ENCODE results near the gene VWA5B2.

Gene VWA5B2

GRCh38 chr3:184229394-184230080, at the start of gene VWA5B2:
TSS of gene VWA5B2 (plus strand) at chr3:184229585. CDS start at chr3:184230529, 944 bp downstream.
- peak; percentile 90 for DNase-seq

- DNase-seq = peak; percentile 30
Measured at GRCh38 chr3:184180165-184180564, 49.2 kb upstream of the VWA5B2 start.

DNA sequence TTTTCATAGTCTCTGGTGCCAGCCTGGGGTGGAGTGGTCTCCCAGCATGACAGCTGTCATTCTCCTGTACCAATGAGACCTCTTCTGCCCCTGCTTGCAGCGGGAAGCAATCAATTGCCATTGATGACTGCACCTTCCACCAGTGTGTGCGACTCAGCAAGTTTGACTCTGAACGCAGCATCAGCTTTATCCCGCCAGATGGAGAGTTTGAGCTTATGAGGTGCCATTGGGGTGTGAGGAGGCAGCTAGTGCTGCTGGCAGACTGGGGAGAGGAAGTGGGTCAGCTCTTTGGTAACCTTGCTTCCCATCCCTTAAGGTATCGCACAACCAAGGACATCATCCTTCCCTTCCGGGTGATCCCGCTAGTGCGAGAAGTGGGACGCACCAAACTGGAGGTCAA, 47.8 kb upstream of the VWA5B2 start:
- peak; percentile 53 for DNase-seq

- DNase-seq = peak; percentile 34
Measured at GRCh38 chr3:184183679-184184078, 45.7 kb upstream of the VWA5B2 start.

GRCh38 chr3:184184546-184185230, 44.7 kb upstream of the VWA5B2 start:
- no peak for DNase-seq

DNA sequence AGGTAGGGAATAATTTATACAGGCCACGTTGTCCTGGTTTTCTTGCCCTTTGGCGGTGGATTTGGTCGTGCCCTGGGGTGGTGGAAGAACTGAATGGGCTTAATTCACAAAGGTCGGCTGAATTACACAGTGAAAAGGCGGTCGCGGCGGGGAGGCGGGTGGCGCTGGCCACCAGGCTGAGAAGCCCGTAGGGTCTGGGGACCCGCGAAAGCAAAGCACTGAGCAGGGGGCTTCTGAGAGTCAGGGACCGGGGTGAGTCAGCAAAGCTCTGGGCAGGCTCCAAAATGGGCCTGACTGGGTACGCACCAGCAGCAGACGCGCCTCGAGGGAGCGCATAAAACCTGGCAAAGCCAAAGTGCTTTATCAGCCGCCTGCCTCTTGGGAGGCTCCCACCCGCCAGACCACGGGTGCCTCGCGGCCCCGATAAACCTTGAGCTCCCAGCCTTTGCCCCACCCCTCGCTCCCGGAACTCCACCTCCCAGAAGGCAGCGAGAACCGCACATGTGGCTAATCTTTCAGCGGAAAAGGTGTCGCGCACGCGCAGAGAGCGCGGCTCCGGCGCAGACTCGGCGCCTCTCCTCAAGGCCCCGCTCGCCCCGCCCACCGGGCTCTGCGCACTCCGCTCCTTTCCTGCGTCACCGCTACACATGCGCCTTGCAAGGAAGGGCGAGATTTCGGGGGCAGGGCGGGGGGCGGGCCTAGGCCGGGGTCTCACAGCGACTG, 43.8 kb upstream of the VWA5B2 start:
- peak; percentile 100 for DNase-seq

DNA sequence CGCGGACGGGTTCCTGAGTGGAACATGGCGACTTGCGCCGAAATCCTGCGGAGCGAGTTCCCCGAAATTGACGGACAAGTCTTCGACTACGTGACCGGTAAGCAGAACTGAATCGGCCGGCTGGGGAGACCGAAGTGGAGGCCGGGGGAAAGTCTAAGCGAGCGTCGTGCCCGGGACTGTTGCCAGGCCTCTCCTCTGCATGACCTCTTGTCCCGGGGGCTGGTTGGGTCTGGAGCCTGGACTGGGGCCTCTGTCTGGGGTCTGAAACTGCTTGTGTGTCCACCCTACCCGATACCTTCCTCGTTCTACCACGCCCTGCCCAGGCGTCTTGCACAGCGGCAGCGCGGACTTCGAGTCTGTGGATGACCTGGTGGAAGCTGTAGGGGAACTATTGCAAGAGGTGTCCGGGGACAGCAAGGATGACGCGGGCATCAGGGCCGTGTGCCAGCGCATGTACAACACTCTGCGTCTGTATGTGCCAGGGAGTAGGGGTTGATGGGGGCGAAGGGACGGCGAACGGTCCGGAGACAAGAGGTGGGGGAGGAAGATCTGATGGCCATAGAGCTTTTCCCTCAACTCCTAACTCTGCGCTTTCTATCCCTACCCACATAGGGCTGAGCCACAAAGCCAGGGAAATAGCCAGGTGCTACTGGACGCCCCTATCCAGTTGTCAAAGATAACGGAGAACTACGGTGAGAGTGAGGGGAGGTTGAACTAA, 43.0 kb upstream of the VWA5B2 start, which contains the start of gene ABCF3:
Gene ABCF3, plus strand, starts transcription at position 16 of the 718 bp plus-strand sequence. Its CDS starts 9 bp downstream, at position 25.
- no peak for DNase-seq

- DNase-seq = no peak
Measured at GRCh38 chr3:184186902-184187207, 42.5 kb upstream of the VWA5B2 start.

DNA sequence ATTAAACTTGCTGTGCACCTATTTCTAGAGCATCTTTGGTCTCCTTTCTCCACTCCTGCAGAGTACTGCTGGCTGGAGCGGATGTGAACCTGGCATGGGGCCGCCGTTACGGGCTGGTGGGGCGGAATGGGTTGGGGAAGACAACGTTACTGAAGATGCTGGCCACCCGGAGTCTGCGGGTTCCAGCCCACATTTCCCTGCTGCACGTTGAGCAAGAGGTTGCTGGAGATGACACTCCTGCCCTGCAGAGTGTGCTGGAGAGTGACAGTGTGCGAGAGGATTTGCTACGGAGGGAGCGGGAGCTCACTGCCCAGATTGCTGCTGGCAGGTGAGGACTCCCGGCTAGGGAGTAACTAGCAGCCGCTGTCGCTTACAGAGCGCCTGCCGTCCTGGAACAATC, 41.3 kb upstream of the VWA5B2 start:
- no peak for DNase-seq

GRCh38 chr3:184189421-184189820, 40.0 kb upstream of the VWA5B2 start:
- no peak for DNase-seq

DNA sequence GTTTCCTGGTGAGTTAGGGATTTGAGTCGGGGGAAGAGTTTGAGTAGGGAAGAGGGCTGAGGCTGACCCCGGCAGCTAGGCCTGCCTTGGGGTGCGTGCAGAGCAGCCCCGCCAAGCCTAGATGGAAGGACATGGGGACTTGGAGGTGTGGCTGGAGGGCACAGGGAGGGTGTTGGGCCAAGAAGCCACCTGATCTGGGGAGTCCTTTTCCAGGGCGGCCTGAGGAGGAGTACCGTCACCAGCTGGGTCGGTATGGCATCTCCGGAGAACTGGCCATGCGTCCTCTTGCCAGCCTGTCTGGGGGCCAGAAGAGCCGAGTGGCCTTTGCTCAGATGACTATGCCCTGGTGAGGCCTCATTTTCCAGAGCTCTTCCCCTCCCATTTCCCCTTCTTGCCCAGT, 36.5 kb upstream of the VWA5B2 start:
- no peak for DNase-seq

- no peak for DNase-seq
Measured at GRCh38 chr3:184193991-184194539, 35.3 kb upstream of the VWA5B2 start.

DNA sequence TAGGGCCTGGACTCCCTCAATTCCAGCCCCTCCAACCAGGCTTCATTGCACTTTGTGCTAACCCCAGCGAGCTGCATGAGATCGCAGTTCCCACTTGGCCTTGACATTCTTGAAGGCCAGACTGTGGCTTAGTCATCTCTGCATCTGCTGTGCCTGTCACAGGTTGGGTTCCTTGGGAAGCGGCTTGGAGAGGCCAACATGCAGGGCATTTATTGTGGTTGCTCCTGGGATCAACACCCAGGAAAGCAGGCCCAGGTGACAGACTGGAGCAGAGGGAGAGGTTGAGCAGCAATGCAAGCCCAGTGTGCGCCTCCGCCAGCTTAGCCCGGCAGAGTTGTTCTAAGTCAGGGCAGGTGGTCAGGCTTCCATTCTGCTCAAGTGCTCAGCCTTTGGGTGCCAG, 32.8 kb upstream of the VWA5B2 start:
- no peak for DNase-seq

GRCh38 chr3:184198509-184198908, 30.9 kb upstream of the VWA5B2 start:
- DNase-seq = no peak

DNA sequence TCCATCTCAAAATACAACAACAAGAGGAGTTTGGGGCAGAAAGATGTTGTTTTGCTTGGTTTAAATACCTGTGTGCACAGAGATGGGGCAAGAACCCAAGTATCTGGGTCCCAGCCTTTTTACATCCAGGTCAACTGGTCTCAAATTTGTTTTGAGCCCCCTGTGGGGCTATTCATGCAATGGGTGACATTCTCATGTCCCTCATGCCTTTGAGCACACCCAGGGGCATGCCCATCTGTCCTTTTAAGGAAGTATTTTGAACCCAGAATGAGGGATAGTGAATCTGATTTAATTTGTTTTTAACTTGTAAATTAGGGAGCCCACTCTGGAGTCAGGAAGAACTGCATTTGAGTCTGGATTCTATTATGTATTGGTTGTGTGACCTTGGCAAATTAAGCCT, 28.6 kb upstream of the VWA5B2 start:
- DNase-seq = no peak

GRCh38 chr3:184203526-184203925, 25.9 kb upstream of the VWA5B2 start:
- DNase-seq = no peak

DNA sequence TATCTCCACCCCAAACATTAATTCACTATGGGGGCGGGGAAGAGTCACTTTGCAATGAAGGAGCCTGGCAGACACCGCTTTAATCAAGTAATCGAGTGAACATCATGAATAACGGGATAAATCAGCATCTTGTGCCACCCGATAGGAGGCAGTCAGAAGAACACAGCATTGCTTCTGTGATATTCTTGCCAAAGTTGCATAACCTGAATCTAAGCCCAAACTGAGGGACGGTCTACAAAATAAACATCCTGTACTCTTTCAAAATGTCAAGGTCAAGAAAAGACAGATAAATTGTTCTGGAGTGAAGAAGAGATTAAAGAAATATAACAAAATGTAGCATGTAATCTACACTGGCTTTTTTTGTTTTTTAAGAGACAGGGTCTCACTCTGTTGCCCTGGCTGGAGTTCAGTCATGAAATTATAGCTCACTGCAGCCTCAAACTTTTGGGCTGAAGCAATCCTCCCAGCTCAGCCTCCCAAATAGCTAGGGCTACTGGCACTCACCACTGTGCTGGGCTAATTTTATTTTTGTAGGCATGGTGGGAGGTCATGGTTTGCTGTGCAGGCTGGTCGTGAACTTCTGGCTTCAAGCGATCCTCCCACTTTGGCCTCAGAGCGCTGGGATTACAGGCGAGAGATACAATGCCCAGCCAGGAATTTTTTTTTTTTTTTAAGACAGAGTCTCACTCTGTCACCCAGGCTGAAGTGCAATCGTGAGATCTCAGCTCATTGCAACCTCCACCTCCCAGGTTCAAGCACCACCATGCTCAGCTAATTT, 20.1 kb upstream of the VWA5B2 start:
- DNase-seq = no peak

DNA sequence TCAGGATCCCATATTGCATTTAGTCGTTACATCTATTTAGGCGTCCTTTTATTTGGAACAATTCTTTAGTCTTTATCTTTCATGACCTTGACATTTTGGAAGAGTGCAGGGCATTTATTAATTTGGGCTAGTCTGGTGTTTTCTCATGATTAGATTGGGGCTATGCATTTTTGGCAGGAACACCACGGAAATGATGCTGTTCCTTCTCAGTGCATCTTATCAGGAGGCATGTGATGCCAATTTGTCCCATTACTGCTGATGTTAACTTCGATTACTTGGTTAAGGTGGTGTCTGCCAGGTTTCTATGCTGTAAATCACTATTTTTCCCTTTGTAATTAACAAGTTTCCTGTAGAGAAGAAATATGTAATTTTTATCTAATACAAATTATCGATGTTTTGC, 18.1 kb upstream of the VWA5B2 start:
- no peak for DNase-seq

DNA sequence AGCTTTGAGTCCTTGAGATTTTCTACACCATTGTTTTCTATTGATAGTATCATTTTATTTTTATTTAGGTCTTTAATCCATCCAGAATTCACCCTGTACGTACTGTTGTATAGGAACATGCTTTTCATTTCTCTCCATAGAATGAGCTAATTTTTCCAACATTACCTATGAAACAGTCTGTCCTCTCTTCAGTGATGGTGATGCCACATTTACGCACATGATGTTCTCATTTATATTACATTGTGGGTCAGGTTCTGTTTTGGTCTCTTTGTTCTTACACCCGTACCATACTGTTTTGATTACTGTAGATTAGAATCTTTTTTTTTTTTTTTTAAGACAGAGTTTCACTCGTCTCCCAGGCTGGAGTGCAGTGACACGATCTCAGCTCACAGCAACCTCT, 17.7 kb upstream of the VWA5B2 start:
- no peak for DNase-seq

DNA sequence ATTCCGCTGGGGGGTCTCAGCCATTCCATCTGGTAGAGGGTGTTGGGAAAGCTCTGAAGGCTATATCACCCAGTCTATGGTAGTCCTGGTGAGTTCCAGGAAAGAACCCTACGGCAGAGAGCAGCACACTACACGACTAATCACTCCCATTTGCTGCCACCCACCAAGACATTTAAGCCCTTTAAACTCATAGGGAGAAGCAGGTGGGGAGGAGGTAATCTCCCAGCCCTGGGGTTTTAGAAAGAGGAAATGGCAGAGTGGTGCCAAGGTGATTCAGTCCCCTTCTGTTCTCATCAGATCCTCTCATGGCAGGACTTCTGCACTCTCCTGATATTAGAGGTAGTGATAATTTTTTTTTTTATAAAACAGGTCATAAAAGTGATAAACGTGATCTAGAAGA, 10.6 kb upstream of the VWA5B2 start:
- no peak for DNase-seq

GRCh38 chr3:184222521-184222920, 6.9 kb upstream of the VWA5B2 start:
- DNase-seq = no peak

- DNase-seq = no peak
Measured at GRCh38 chr3:184223946-184224345, 5.4 kb upstream of the VWA5B2 start.

Data from activated effector memory CD4-positive, alpha-beta T cell treated with anti-CD3 and anti-CD28 coated beads, Interleukin-2, amount 50 U/mL, for 16 hours (primary cell).